Measurements from ENCODE around the gene TM7SF2. TPM values are rescaled to one million over a fixed set of nuclear protein-coding genes. Genes with fewer than 3 reads are reported as not detected.

Gene TM7SF2
- total RNA-seq, 1 experiment from 2014 or later: 74.8 TPM

DNA sequence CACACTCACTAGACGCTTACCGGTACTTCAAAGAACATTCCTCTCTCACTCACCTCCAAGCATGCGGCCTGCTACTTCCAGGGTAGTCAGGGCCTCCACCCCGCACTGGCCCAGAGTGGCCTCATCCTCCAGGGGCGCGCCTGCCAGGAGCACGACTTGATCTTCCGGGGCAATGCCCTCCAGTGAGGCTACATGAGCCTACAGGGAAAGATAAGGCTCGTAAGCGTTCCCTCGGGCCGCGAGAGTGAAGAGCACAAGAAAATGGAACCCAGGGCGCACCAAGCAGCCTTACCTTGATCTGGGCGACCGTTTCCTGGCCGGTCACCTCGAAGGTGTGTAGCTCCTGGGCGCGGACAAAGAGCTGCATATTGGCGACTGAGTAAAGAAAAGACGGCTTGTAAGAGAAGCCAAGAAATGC, 9.8 kb downstream of the TM7SF2 start:
- H2BK12ac ChIP-seq (ENCODE audit: insufficient read length, low read depth, low read length): no peak overlapping the region
- TF ChIP-seq, protein P1, sequence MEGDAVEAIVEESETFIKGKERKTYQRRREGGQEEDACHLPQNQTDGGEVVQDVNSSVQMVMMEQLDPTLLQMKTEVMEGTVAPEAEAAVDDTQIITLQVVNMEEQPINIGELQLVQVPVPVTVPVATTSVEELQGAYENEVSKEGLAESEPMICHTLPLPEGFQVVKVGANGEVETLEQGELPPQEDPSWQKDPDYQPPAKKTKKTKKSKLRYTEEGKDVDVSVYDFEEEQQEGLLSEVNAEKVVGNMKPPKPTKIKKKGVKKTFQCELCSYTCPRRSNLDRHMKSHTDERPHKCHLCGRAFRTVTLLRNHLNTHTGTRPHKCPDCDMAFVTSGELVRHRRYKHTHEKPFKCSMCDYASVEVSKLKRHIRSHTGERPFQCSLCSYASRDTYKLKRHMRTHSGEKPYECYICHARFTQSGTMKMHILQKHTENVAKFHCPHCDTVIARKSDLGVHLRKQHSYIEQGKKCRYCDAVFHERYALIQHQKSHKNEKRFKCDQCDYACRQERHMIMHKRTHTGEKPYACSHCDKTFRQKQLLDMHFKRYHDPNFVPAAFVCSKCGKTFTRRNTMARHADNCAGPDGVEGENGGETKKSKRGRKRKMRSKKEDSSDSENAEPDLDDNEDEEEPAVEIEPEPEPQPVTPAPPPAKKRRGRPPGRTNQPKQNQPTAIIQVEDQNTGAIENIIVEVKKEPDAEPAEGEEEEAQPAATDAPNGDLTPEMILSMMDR (conservative IDR thresholded peaks at IDR 0.05): no peak; the same call in 2 of the 3 replicates
- peaks cover 6 to 20% of the 10 kb centered on the region in 2 experiments for H3K4me1 Mint-ChIP-seq
- H3K23ac ChIP-seq (ENCODE audit: insufficient read length, low read depth, low read length): no peak overlapping the region
- H3K27ac ChIP-seq (ENCODE audit: insufficient read length, low read depth, low read length): no peak overlapping the region
- H4K5ac ChIP-seq (ENCODE audit: insufficient read length, low read depth, low read length): peak overlapping the region; percentile 54
- peaks cover 12% of the 10 kb centered on the region for H3K23me2 ChIP-seq (ENCODE audit: insufficient read length, low read depth, low read length, poor library complexity, severe bottlenecking)
- H3K36me3 Mint-ChIP-seq (ENCODE audit: insufficient read depth in 1 of 3, low read depth in 3 of 3): peaks cover 35 to 71% (median 62%) of the 10 kb centered on the region in 3 experiments
- peak overlapping the region; percentile 99 to 100 (median 100) for H3K27ac Mint-ChIP-seq
- peaks cover 5% of the 10 kb centered on the region for H3K79me1 ChIP-seq (ENCODE audit: insufficient read depth, low read depth, low read length, poor library complexity, severe bottlenecking)
- peak overlapping the region; percentile 94 for H3K14ac ChIP-seq (ENCODE audit: insufficient read depth, low read length)
- H3K9me3 Mint-ChIP-seq: no peaks in the 10 kb centered on the region
- peak overlapping the region; percentile 100 for H3K4me3 Mint-ChIP-seq
- H4K91ac ChIP-seq (ENCODE audit: insufficient read length, low read depth, low read length): no peak overlapping the region
- peak overlapping the region; percentile 23 for H3K56ac ChIP-seq (ENCODE audit: insufficient read length, low read depth, low read length)
- H3K27me3 ChIP-seq (ENCODE audit: insufficient read depth, low read length): no peaks in the 10 kb centered on the region
- peak overlapping the region; percentile 63 for H3K18ac ChIP-seq (ENCODE audit: insufficient read length, low read depth, low read length)
- H3K27me3 Mint-ChIP-seq (ENCODE audit: low read depth): peaks cover 1% of the 10 kb centered on the region; the same call in 1 of the 2 replicates
- H4K20me1 ChIP-seq (ENCODE audit: control insufficient read depth, insufficient read depth, insufficient read length): no peaks in the 10 kb centered on the region
- peak overlapping the region; percentile 81 for H3K4me2 ChIP-seq (ENCODE audit: insufficient read depth, insufficient read length, low read length)
- no peak overlapping the region for H2BK20ac ChIP-seq (ENCODE audit: low read depth, low read length, poor library complexity, severe bottlenecking)
- H3T11ph ChIP-seq (ENCODE audit: low read length): no peak overlapping the region
- no peak overlapping the region for H2BK15ac ChIP-seq (ENCODE audit: low read depth, low read length)
- H3K4ac ChIP-seq (ENCODE audit: low read depth, low read length): no peak overlapping the region; the same call in 1 of the 2 replicates
- H2BK120ac ChIP-seq (ENCODE audit: low read depth, low read length, poor library complexity, severe bottlenecking): no peak overlapping the region
- DNase-seq: no peak
- H2BK5ac ChIP-seq (ENCODE audit: insufficient read length, low read length): no peak overlapping the region
- H3K4me1 ChIP-seq (ENCODE audit: insufficient read depth, low read length): no peaks in the 10 kb centered on the region
- no peak overlapping the region for H2AFZ ChIP-seq (ENCODE audit: low read length)
- peaks cover 9% of the 10 kb centered on the region; the same call in 1 of the 2 replicates for H3K79me2 ChIP-seq (ENCODE audit: insufficient read depth, low read length)
- H2AK5ac ChIP-seq (ENCODE audit: insufficient read length, low read length): no peak overlapping the region
- no peaks in the 10 kb centered on the region for H3K9me3 ChIP-seq (ENCODE audit: control insufficient read depth, low read depth, low read length)
- peak overlapping the region; percentile 88 for H3K9ac ChIP-seq (ENCODE audit: extremely low read depth, insufficient read length, low read length)
- WGBS (ENCODE audit: extremely low coverage, insufficient read length, low lambda C conversion rate): no CpG with 5 or more reads among the region's 22 CpGs
- no peak overlapping the region for H4K8ac ChIP-seq (replicated peaks; ENCODE audit: insufficient read length, low read depth, low read length)
